K562 (cell line): ENCODE data around the gene LAMA2. TPM values are rescaled to one million over a fixed set of nuclear protein-coding genes. Genes with fewer than 3 reads are reported as not detected.

ENCODE experiments used
- ATAC-seq: fragments of 200-7000 bp; cut with Tn5 transposase; 3 replicates; pipeline ENCODE4 v1.9.1; 2020; ENCODE audit warnings: moderate library complexity
- BruUV-seq: library from RNA; stranded (reverse); fragments of 400-500 nt; replicated peaks from 2 replicates; lab custom pipeline; 2021; lab: Mats Ljungman, UMichigan
- CTCF ChIA-PET: fragments of 300-600 bp; formaldehyde crosslinking; extraction: SDS; loops from one replicate; lab custom pipeline; 2021; ENCODE audit warnings: low intra/inter-chr PET ratio; lab: Yijun Ruan, JAX
- POLR2A ChIA-PET: fragments of 300-600, 350-650 bp; sonication (Branson Sonifier 250); formaldehyde crosslinking; extraction: SDS; loops from one replicate; lab custom pipeline; 2021; ENCODE audit warnings: antibody characterized with exemption, inconsistent platforms; lab: Yijun Ruan, JAX
- DNase-seq, 4 experiments: peaks; one replicate each; pipeline versions ENCODE4 v3.0.0 to v3.0.0-alpha.2; 2011 to 2018; ENCODE audit warnings: low spot score in 3 of 4, mixed read lengths in 3 of 4; ENCODE audit errors: extremely low read depth in 1 of 4
- FAIRE-seq: peaks from 2 replicates; lab custom pipeline; 2011; peaks lifted over from hg19 to GRCh38; lab: Jason Lieb, UNC
- H2AFZ ChIP-seq: 2 replicates; pipeline ENCODE4 v1.6.0; 2011; ENCODE audit warnings: low read depth, low read length, control low read depth, inconsistent platforms
- H3K27ac ChIP-seq: fragments of 200-600 bp; 3 replicates; pipeline ENCODE4 v1.8.0; 2011; ENCODE audit warnings: low read depth, mild to moderate bottlenecking, control low read depth, inconsistent platforms, low read length, moderate library complexity, mixed read lengths; ENCODE audit errors: extremely low read depth
- H3K27me3 ChIP-seq, 2 experiments: fragments of 300-600 bp in 1 of 2; 2 replicates in 1 of 2; 3 replicates in 1 of 2; pipeline versions ENCODE4 v1.6.0 to v1.8.0; 2011; ENCODE audit warnings: inconsistent platforms in 2 of 2, low read length in 2 of 2, mild to moderate bottlenecking in 1 of 2, mixed read lengths in 1 of 2, moderate library complexity in 1 of 2; ENCODE audit not compliant: control insufficient read depth in 2 of 2, insufficient read depth in 2 of 2
- H3K36me3 ChIP-seq: fragments of 300-600 bp; 3 replicates; pipeline ENCODE4 v1.8.0; 2011; ENCODE audit warnings: mild to moderate bottlenecking, low read length, inconsistent platforms; ENCODE audit not compliant: control insufficient read depth, insufficient read depth
- H3K4me1 ChIP-seq, 2 experiments: fragments of 200-600 bp in 1 of 2; replicated peaks in 1 of 2; 2 replicates in 1 of 2; 3 replicates in 1 of 2; pipeline versions ENCODE4 v1.5.1 to v1.8.0; 2011; ENCODE audit warnings: inconsistent platforms in 2 of 2, low read length in 2 of 2, mild to moderate bottlenecking in 1 of 2, mixed read lengths in 1 of 2, moderate library complexity in 1 of 2; ENCODE audit not compliant: control insufficient read depth in 2 of 2, insufficient read depth in 2 of 2
- H3K4me2 ChIP-seq: 2 replicates; pipeline ENCODE4 v1.6.1; 2011; ENCODE audit warnings: low read length, control low read depth, inconsistent platforms, mixed read lengths; ENCODE audit not compliant: insufficient read depth
- H3K4me3 ChIP-seq: fragments of 200-600 bp; sonication (generic), shearing (Covaris generic); 2 replicates; pipeline ENCODE4 v1.5.1; 2016; ENCODE audit warnings: control low read depth, inconsistent platforms
- H3K79me2 ChIP-seq: fragments of 200-600 bp; 3 replicates; pipeline ENCODE4 v1.8.0; 2011; ENCODE audit warnings: low read length, inconsistent platforms; ENCODE audit not compliant: control insufficient read depth, insufficient read depth
- H3K9ac ChIP-seq, 2 experiments: 2 replicates each; pipeline versions ENCODE4 v1.6.0 to v1.6.1; 2011; ENCODE audit warnings: low read depth in 2 of 2, low read length in 2 of 2, control low read depth in 1 of 2, inconsistent platforms in 1 of 2, mild to moderate bottlenecking in 1 of 2, mixed read lengths in 1 of 2; ENCODE audit not compliant: insufficient read depth in 1 of 2
- H3K9me1 ChIP-seq: one replicate; pipeline ENCODE4 v1.6.0; 2011; ENCODE audit warnings: inconsistent platforms, mild to moderate bottlenecking, low read length, moderate library complexity; ENCODE audit not compliant: control insufficient read depth, insufficient read depth
- H3K9me3 ChIP-seq: replicated peaks from 2 replicates; pipeline ENCODE4 v1.5.1; 2011; ENCODE audit warnings: low read depth, low read length, inconsistent platforms; ENCODE audit not compliant: control insufficient read depth, insufficient read depth
- H4K20me1 ChIP-seq: replicated peaks from 2 replicates; pipeline ENCODE4 v1.6.1; 2011; ENCODE audit warnings: low read length, inconsistent platforms, mixed read lengths; ENCODE audit not compliant: control insufficient read depth, insufficient read depth
- BDP1 ChIP-seq: IDR thresholded peaks from 3 replicates; pipeline ENCODE4 v1.6.1; 2011; ENCODE audit not compliant: insufficient read length, insufficient read depth
- CHD4 ChIP-seq: fragments of 200-600 bp; sonication (generic); IDR thresholded peaks from 3 replicates; pipeline ENCODE4 v1.6.1; 2012; ENCODE audit warnings: low read depth, mild to moderate bottlenecking, mixed read lengths, low read length, inconsistent platforms; ENCODE audit not compliant: insufficient read depth, insufficient replicate concordance, poor library complexity, severe bottlenecking
- TRIM28 ChIP-seq: fragments of 450-650 bp; IDR thresholded peaks from 2 replicates; pipeline ENCODE4 v1.6.1; 2017
- WGBS: fragments of 100-300 bp; shearing (Covaris generic); methylation state at CpG from one replicate; pipeline ENCODE4 v1.1.6; 2016; ENCODE audit warnings: low coverage, mixed read lengths; ENCODE audit not compliant: insufficient coverage; ENCODE audit errors: missing lambda C conversion rate; 5-methylcytosine and 5-hydroxymethylcytosine counted together
- in situ Hi-C: fragments of 300-500 bp; cut with MboI; formaldehyde crosslinking; loops from 4 replicates; pipeline ENCODE4 v1.15.0; 2018; ENCODE audit warnings: inconsistent platforms, mixed read lengths
- intact Hi-C: fragments of 100-400 bp; cut with micrococcal nuclease; formaldehyde crosslinking; loops from 2 replicates; pipeline ENCODE4 v1.14.2; 2022
- polyA plus RNA-seq, 8 experiments: library from polyadenylated mRNA; depleted of rRNA in 4 of 8; stranded (reverse) in 5 of 8; unstranded in 3 of 8; fragments of >200 nt; fragmentation: Nextera tagmentation in 2 of 8; fragmentation: Illumina TruSeq in 1 of 8; extraction: Ambion mirVana in 2 of 8; extraction: Trizol in 1 of 8; gene quantifications; 2 replicates each; pipeline versions ENCODE4 v1.2.1 to v1.2.3, GENCODE V29; 2011 to 2014; ENCODE audit warnings: inconsistent platforms in 1 of 8, missing spikeins in 1 of 8
- total RNA-seq, 7 experiments: library from RNA; depleted of rRNA in 6 of 7; stranded (reverse); fragments of >200 nt in 6 of 7; fragmentation: Illumina TruSeq in 2 of 7; extraction: Trizol in 2 of 7; gene quantifications; 2 replicates each; pipeline versions ENCODE4 v1.2.1 to v1.2.3, GENCODE V29; 2011 to 2021; ENCODE audit warnings: low replicate concordance in 1 of 7
- TF ChIP-seq, protein P1 (sequence below): fragments of 250-450 bp; sonication (Bioruptor Pico); IDR thresholded peaks from 2 replicates; pipeline ENCODE4 v1.5.0; 2020; ENCODE audit warnings: mild to moderate bottlenecking
- TF ChIP-seq, protein P2 (sequence below): fragments of 150-350 bp; IDR thresholded peaks from 2 replicates; pipeline ENCODE4 v1.6.1; 2014; ENCODE audit warnings: low read depth, mild to moderate bottlenecking, low read length, borderline replicate concordance
- TF ChIP-seq, protein P3 (sequence below): fragments of 450-650 bp; IDR thresholded peaks from 2 replicates; pipeline ENCODE4 v1.6.1; 2016; ENCODE audit warnings: mild to moderate bottlenecking, moderate library complexity

Gene LAMA2
- total and polyA plus RNA-seq, 9 of the 15 experiments (the other 6 are each of a cell fraction or from before 2014, with no cell fraction given): 0.04 to 1.5 (median 0.36) TPM

DNA sequence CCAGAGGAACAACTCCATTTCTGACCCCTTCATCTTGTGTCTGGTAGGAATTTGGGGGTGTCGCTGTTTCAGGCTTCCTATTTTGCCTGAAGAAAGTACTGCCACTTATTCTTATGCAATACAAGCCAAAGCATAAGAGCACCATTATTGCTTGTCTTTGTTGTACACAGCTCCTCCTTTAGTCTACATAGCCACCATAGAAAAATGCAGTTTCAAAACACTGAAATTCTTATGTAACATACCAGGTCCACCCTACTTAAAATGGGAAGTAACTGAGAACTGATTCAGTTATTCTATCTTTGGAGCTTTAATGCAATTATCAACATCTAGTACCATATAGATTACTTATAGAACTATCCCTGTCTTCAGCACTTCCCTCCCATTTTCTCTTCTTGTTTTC, 571.5 kb downstream of the LAMA2 start:
- BruUV-seq: no TSS peak
- Histone ChIP-seq H3K4me1 (no peaks in the 10 kb centered on the region), H4K20me1 (no peaks in the 10 kb centered on the region), H3K9me3 (no peaks in the 10 kb centered on the region), H3K27ac (no peak overlapping the region), H3K4me2 (no peak overlapping the region), H3K9me1 (no peaks in the 10 kb centered on the region)
- intact Hi-C loops: no loop called here
- POLR2A ChIA-PET: interaction anchor here (0.6 kb wide), 1 partner anchor 179 kb away, joined by 3 read pairs; no protein-coding TSS in a partner anchor
- TF ChIP-seq CHD4: no peak
- TF ChIP-seq, protein P1, sequence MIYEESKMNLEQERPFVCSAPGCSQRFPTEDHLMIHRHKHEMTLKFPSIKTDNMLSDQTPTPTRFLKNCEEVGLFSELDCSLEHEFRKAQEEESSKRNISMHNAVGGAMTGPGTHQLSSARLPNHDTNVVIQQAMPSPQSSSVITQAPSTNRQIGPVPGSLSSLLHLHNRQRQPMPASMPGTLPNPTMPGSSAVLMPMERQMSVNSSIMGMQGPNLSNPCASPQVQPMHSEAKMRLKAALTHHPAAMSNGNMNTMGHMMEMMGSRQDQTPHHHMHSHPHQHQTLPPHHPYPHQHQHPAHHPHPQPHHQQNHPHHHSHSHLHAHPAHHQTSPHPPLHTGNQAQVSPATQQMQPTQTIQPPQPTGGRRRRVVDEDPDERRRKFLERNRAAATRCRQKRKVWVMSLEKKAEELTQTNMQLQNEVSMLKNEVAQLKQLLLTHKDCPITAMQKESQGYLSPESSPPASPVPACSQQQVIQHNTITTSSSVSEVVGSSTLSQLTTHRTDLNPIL (CRISPR knock-in tag): no peak
- no peak for TF ChIP-seq TRIM28
- TF ChIP-seq, protein P2, sequence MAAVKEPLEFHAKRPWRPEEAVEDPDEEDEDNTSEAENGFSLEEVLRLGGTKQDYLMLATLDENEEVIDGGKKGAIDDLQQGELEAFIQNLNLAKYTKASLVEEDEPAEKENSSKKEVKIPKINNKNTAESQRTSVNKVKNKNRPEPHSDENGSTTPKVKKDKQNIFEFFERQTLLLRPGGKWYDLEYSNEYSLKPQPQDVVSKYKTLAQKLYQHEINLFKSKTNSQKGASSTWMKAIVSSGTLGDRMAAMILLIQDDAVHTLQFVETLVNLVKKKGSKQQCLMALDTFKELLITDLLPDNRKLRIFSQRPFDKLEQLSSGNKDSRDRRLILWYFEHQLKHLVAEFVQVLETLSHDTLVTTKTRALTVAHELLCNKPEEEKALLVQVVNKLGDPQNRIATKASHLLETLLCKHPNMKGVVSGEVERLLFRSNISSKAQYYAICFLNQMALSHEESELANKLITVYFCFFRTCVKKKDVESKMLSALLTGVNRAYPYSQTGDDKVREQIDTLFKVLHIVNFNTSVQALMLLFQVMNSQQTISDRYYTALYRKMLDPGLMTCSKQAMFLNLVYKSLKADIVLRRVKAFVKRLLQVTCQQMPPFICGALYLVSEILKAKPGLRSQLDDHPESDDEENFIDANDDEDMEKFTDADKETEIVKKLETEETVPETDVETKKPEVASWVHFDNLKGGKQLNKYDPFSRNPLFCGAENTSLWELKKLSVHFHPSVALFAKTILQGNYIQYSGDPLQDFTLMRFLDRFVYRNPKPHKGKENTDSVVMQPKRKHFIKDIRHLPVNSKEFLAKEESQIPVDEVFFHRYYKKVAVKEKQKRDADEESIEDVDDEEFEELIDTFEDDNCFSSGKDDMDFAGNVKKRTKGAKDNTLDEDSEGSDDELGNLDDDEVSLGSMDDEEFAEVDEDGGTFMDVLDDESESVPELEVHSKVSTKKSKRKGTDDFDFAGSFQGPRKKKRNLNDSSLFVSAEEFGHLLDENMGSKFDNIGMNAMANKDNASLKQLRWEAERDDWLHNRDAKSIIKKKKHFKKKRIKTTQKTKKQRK: no peak
- TF ChIP-seq, protein P3, sequence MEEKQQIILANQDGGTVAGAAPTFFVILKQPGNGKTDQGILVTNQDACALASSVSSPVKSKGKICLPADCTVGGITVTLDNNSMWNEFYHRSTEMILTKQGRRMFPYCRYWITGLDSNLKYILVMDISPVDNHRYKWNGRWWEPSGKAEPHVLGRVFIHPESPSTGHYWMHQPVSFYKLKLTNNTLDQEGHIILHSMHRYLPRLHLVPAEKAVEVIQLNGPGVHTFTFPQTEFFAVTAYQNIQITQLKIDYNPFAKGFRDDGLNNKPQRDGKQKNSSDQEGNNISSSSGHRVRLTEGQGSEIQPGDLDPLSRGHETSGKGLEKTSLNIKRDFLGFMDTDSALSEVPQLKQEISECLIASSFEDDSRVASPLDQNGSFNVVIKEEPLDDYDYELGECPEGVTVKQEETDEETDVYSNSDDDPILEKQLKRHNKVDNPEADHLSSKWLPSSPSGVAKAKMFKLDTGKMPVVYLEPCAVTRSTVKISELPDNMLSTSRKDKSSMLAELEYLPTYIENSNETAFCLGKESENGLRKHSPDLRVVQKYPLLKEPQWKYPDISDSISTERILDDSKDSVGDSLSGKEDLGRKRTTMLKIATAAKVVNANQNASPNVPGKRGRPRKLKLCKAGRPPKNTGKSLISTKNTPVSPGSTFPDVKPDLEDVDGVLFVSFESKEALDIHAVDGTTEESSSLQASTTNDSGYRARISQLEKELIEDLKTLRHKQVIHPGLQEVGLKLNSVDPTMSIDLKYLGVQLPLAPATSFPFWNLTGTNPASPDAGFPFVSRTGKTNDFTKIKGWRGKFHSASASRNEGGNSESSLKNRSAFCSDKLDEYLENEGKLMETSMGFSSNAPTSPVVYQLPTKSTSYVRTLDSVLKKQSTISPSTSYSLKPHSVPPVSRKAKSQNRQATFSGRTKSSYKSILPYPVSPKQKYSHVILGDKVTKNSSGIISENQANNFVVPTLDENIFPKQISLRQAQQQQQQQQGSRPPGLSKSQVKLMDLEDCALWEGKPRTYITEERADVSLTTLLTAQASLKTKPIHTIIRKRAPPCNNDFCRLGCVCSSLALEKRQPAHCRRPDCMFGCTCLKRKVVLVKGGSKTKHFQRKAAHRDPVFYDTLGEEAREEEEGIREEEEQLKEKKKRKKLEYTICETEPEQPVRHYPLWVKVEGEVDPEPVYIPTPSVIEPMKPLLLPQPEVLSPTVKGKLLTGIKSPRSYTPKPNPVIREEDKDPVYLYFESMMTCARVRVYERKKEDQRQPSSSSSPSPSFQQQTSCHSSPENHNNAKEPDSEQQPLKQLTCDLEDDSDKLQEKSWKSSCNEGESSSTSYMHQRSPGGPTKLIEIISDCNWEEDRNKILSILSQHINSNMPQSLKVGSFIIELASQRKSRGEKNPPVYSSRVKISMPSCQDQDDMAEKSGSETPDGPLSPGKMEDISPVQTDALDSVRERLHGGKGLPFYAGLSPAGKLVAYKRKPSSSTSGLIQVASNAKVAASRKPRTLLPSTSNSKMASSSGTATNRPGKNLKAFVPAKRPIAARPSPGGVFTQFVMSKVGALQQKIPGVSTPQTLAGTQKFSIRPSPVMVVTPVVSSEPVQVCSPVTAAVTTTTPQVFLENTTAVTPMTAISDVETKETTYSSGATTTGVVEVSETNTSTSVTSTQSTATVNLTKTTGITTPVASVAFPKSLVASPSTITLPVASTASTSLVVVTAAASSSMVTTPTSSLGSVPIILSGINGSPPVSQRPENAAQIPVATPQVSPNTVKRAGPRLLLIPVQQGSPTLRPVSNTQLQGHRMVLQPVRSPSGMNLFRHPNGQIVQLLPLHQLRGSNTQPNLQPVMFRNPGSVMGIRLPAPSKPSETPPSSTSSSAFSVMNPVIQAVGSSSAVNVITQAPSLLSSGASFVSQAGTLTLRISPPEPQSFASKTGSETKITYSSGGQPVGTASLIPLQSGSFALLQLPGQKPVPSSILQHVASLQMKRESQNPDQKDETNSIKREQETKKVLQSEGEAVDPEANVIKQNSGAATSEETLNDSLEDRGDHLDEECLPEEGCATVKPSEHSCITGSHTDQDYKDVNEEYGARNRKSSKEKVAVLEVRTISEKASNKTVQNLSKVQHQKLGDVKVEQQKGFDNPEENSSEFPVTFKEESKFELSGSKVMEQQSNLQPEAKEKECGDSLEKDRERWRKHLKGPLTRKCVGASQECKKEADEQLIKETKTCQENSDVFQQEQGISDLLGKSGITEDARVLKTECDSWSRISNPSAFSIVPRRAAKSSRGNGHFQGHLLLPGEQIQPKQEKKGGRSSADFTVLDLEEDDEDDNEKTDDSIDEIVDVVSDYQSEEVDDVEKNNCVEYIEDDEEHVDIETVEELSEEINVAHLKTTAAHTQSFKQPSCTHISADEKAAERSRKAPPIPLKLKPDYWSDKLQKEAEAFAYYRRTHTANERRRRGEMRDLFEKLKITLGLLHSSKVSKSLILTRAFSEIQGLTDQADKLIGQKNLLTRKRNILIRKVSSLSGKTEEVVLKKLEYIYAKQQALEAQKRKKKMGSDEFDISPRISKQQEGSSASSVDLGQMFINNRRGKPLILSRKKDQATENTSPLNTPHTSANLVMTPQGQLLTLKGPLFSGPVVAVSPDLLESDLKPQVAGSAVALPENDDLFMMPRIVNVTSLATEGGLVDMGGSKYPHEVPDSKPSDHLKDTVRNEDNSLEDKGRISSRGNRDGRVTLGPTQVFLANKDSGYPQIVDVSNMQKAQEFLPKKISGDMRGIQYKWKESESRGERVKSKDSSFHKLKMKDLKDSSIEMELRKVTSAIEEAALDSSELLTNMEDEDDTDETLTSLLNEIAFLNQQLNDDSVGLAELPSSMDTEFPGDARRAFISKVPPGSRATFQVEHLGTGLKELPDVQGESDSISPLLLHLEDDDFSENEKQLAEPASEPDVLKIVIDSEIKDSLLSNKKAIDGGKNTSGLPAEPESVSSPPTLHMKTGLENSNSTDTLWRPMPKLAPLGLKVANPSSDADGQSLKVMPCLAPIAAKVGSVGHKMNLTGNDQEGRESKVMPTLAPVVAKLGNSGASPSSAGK: no peak
- TF ChIP-seq BDP1: no peak
- TF ChIP-seq, all 486 proteins: peak for 0
- H3K79me2 ChIP-seq: no peaks in the 10 kb centered on the region
- in situ Hi-C loops: no loop called here
- CTCF ChIA-PET: no interaction called here
- no peak for FAIRE-seq
- no peaks in the 10 kb centered on the region for H3K27me3 ChIP-seq
- DNase-seq: no peak
- H2AFZ ChIP-seq: no peak overlapping the region
- no peaks in the 10 kb centered on the region for H3K36me3 ChIP-seq
- ATAC-seq: no peak
- H3K9ac ChIP-seq: no peak overlapping the region
- no peak overlapping the region for H3K4me3 ChIP-seq
- WGBS: 7% methylated on average over 1 of the region's 1 CpG
